Endothelial cell of umbilical vein (primary cell): ENCODE measurements around the gene ZBTB7C.

Experiments
- POLR2AphosphoS5 ChIP-seq: IDR thresholded peaks from 2 replicates; pipeline ENCODE4 v1.6.1; 2012; ENCODE audit warnings: low read depth, mild to moderate bottlenecking, control low read depth, low read length, moderate library complexity; ENCODE audit not compliant: insufficient read depth
- TF ChIP-seq, protein P1 (sequence below), 2 donors: IDR thresholded peaks; 1 replicate in 1 of 2; 2 replicates in 1 of 2; pipeline ENCODE4 v1.5.1; 2011; ENCODE audit warnings: low read length in 2 of 2, mild to moderate bottlenecking in 2 of 2, moderate library complexity in 2 of 2, control low read depth in 1 of 2, inconsistent platforms in 1 of 2, low read depth in 1 of 2; ENCODE audit not compliant: insufficient read depth in 1 of 2; ENCODE audit errors: extremely low read depth in 1 of 2

GRCh38 chr18:48200631-48201336, 208.4 kb downstream of the ZBTB7C start:
- TF ChIP-seq, protein P1, sequence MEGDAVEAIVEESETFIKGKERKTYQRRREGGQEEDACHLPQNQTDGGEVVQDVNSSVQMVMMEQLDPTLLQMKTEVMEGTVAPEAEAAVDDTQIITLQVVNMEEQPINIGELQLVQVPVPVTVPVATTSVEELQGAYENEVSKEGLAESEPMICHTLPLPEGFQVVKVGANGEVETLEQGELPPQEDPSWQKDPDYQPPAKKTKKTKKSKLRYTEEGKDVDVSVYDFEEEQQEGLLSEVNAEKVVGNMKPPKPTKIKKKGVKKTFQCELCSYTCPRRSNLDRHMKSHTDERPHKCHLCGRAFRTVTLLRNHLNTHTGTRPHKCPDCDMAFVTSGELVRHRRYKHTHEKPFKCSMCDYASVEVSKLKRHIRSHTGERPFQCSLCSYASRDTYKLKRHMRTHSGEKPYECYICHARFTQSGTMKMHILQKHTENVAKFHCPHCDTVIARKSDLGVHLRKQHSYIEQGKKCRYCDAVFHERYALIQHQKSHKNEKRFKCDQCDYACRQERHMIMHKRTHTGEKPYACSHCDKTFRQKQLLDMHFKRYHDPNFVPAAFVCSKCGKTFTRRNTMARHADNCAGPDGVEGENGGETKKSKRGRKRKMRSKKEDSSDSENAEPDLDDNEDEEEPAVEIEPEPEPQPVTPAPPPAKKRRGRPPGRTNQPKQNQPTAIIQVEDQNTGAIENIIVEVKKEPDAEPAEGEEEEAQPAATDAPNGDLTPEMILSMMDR (IDR thresholded peaks at IDR 0.05; ENCODE audit: extremely low read depth in 1 of 2, insufficient read depth in 1 of 2, low read depth in 1 of 2, low read length in 2 of 2): no peak
- no peak for TF ChIP-seq POLR2AphosphoS5
